ENCODE data around the gene MEIOB.

MEIOB gene

DNA sequence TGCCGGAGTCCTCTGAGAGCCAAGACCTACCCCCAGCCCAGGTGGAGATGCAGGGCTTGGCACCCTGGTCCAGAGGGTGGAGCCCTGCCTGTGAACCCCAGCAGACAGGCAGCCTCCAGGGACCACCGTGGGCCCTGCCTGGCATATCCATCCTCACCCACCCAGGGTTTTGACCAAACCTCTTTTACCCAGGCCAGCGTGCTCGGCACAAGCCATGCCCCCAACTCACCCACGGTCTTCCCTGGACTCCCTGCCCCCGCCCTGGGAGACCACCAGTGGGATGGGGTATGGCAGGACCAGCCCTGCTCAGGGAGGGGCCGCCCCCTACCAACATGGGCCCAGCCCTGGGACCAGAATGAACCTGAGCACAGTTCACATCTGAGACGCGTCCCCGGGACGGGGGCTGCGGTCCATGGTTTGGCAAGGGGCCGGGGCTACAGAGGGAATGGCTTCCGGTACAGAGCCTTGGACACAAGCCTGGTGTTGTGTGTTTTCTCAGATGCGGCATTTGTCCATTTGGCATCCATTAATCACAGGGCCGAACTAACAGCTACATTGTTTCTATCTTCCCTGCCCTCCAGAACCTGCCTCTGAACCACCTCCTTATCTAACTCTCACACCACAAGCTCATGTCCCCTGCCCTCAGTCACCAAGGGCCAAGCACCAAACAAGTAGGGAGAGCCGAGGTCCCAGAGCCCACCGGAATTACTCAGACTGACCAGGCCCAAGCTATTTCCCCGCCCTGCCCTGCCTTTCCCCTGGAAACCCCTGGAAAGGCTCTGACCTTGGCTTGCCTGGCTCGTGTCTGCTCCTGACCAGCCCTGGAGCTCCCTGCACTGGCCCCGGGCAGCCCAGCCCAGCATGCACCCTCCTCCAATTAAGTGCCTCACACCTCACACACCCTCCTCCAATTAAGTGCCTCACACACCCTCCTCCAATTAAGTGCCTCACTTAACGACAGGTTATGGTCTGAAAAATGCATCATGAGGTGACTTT, 32.2 kb upstream of the MEIOB start:
- Histone ChIP-seq H3K79me2 (ENCODE audit: low read length) (no peaks in the 10 kb centered on the region), H3K27me3 (ENCODE audit: low read depth, low read length) (no peaks in the 10 kb centered on the region), H3K27ac (ENCODE audit: low read length) (no peak overlapping the region), H3K4me3 (ENCODE audit: low read length) (no peak overlapping the region), H3K4me2 (ENCODE audit: low read length) (no peak overlapping the region), H3K36me3 (replicated peaks; ENCODE audit: low read depth, low read length) (no peaks in the 10 kb centered on the region), H3K9me3 (ENCODE audit: insufficient read depth, low read length) (no peaks in the 10 kb centered on the region), H2AFZ (ENCODE audit: low read depth, low read length) (no peak overlapping the region), H3K9ac (ENCODE audit: low read length) (no peak overlapping the region), H3K4me1 (ENCODE audit: low read length) (no peaks in the 10 kb centered on the region), H4K20me1 (ENCODE audit: insufficient read depth, low read length) (no peaks in the 10 kb centered on the region)
- TF ChIP-seq, protein P1, sequence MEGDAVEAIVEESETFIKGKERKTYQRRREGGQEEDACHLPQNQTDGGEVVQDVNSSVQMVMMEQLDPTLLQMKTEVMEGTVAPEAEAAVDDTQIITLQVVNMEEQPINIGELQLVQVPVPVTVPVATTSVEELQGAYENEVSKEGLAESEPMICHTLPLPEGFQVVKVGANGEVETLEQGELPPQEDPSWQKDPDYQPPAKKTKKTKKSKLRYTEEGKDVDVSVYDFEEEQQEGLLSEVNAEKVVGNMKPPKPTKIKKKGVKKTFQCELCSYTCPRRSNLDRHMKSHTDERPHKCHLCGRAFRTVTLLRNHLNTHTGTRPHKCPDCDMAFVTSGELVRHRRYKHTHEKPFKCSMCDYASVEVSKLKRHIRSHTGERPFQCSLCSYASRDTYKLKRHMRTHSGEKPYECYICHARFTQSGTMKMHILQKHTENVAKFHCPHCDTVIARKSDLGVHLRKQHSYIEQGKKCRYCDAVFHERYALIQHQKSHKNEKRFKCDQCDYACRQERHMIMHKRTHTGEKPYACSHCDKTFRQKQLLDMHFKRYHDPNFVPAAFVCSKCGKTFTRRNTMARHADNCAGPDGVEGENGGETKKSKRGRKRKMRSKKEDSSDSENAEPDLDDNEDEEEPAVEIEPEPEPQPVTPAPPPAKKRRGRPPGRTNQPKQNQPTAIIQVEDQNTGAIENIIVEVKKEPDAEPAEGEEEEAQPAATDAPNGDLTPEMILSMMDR (IDR thresholded peaks at IDR 0.05; ENCODE audit: low read depth, low read length) = no peak
- no peak for TF ChIP-seq EZH2phosphoT487 (IDR thresholded peaks at IDR 0.05; ENCODE audit: low read depth)

DNA sequence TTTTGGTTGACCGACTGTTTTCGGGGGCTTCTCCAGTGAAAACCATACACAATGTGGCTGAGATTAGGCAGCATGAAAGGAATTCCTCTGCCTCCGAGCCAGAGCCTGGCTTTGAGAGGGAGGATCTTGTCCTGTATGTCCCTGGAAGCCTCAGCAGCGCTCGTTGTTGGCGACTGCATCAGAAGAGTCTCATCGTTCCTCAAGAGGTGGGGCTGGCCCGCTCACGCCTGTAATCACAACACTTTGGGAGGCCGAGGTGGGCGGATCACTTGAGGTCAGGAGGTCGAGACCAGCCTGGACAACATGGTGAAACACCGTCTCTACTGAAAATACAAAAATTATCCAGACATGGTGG, 31.2 kb upstream of the MEIOB start:
- Histone ChIP-seq H3K27ac (ENCODE audit: low read length) (no peak overlapping the region), H3K27me3 (ENCODE audit: low read depth, low read length) (no peaks in the 10 kb centered on the region), H3K36me3 (replicated peaks; ENCODE audit: low read depth, low read length) (no peaks in the 10 kb centered on the region), H4K20me1 (ENCODE audit: insufficient read depth, low read length) (no peaks in the 10 kb centered on the region), H3K4me2 (ENCODE audit: low read length) (no peak overlapping the region), H3K9ac (ENCODE audit: low read length) (no peak overlapping the region), H3K79me2 (ENCODE audit: low read length) (no peaks in the 10 kb centered on the region), H3K4me3 (ENCODE audit: low read length) (no peak overlapping the region), H2AFZ (ENCODE audit: low read depth, low read length) (no peak overlapping the region), H3K9me3 (ENCODE audit: insufficient read depth, low read length) (no peaks in the 10 kb centered on the region), H3K4me1 (ENCODE audit: low read length) (no peaks in the 10 kb centered on the region)
- no peak for TF ChIP-seq EZH2phosphoT487 (IDR thresholded peaks at IDR 0.05; ENCODE audit: low read depth)
- TF ChIP-seq, protein P1 (IDR thresholded peaks at IDR 0.05; ENCODE audit: low read depth, low read length) = no peak

DNA sequence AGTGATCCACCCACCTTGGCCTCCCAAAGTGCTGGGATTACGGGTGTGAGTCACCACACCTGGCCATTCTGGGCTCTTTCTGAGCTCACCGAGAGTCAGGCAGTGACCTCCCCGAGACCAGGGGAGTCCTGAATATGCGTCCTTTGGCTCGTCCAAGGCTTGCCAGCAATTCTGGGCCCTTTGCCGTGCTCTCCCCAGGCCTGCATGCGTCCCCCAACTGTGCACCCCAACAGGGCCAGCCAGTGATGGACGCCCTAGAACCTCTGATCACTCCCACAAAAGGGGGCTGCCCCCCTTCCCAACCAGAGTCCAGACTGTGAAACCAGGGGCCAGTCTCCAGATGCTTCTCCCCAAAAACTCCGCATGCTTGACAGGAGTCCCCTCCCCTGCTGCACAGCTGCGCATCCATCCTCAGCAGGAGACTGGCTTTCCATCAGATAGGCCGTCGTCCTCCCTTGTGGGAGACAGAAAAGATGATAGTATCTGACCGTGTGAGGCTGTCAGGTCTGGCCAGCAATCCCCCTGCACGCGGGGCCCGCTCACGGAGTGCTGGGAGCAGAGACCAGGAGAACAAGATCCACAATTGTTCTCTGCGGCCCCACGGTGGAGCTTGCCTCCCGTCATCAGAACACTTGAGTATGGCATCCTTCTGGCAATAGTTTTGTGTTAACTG, 30.7 kb upstream of the MEIOB start:
- H4K20me1 ChIP-seq (ENCODE audit: insufficient read depth, low read length) = no peaks in the 10 kb centered on the region
- H3K4me1 ChIP-seq (ENCODE audit: low read length) = no peaks in the 10 kb centered on the region
- H3K36me3 ChIP-seq (replicated peaks; ENCODE audit: low read depth, low read length) = no peaks in the 10 kb centered on the region
- H3K9ac ChIP-seq (ENCODE audit: low read length) = no peak overlapping the region
- no peak overlapping the region for H3K4me3 ChIP-seq (ENCODE audit: low read length)
- no peak overlapping the region for H2AFZ ChIP-seq (ENCODE audit: low read depth, low read length)
- TF ChIP-seq, protein P1 (IDR thresholded peaks at IDR 0.05; ENCODE audit: low read depth, low read length) = no peak
- TF ChIP-seq EZH2phosphoT487 (IDR thresholded peaks at IDR 0.05; ENCODE audit: low read depth) = no peak
- no peaks in the 10 kb centered on the region for H3K9me3 ChIP-seq (ENCODE audit: insufficient read depth, low read length)
- H3K79me2 ChIP-seq (ENCODE audit: low read length) = no peaks in the 10 kb centered on the region
- no peak overlapping the region for H3K4me2 ChIP-seq (ENCODE audit: low read length)
- no peak overlapping the region for H3K27ac ChIP-seq (ENCODE audit: low read length)
- H3K27me3 ChIP-seq (ENCODE audit: low read depth, low read length) = no peaks in the 10 kb centered on the region

DNA sequence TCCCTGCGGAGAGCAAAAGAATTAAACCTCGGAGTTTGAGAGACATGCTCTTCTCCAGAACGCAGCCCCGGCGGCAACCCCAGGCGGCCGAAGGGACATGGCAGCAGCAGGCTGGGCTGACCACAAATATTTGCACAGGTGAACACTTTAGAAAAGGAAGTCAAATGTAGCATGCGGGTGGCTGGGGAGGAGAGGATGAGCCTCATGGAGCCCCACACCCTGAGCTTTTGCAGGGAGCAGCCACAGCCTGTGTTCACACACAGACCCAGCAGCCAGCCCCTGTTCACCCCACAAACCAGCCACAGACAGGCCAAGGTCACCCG, 28.4 kb upstream of the MEIOB start:
- Histone ChIP-seq H3K9me3 (ENCODE audit: insufficient read depth, low read length) (no peaks in the 10 kb centered on the region), H3K27me3 (ENCODE audit: low read depth, low read length) (no peaks in the 10 kb centered on the region)
- TF ChIP-seq, protein P1 (IDR thresholded peaks at IDR 0.05; ENCODE audit: low read depth, low read length) = no peak
- TF ChIP-seq EZH2phosphoT487 (IDR thresholded peaks at IDR 0.05; ENCODE audit: low read depth) = no peak

More for the DNA sequence above, 28.4 kb upstream of the MEIOB start:
- Histone ChIP-seq H2AFZ (ENCODE audit: low read depth, low read length) (no peak overlapping the region), H3K4me2 (ENCODE audit: low read length) (no peak overlapping the region), H3K79me2 (ENCODE audit: low read length) (no peaks in the 10 kb centered on the region), H3K36me3 (replicated peaks; ENCODE audit: low read depth, low read length) (no peaks in the 10 kb centered on the region), H3K4me1 (ENCODE audit: low read length) (no peaks in the 10 kb centered on the region), H3K4me3 (ENCODE audit: low read length) (no peak overlapping the region), H4K20me1 (ENCODE audit: insufficient read depth, low read length) (no peaks in the 10 kb centered on the region), H3K9ac (ENCODE audit: low read length) (no peak overlapping the region), H3K27ac (ENCODE audit: low read length) (no peak overlapping the region)

Data from OCI-LY3 (cell line).